ENCODE results near the gene PRR19.

Gene PRR19

DNA sequence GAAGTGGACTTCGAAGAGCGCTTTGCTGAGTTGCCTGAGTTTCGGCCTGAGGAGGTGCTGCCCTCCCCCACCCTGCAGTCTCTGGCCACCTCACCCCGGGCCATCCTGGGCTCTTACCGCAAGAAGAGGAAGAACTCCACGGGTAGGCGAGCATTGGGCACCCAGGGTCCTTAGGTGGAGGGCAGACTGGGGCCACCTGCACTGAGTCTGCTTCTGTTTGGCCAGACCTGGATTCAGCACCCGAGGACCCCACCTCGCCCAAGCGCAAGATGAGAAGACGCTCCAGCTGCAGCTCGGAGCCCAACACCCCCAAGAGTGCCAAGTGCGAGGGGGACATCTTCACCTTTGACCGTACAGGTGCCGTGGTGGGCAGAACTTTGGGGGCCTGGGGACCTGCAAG, 8.0 kb upstream of the PRR19 start:
- Histone ChIP-seq H3K27ac (no peak overlapping the region), H3K9me3 (no peaks in the 10 kb centered on the region), H3K27me3 (no peaks in the 10 kb centered on the region), H3K4me3 (ENCODE audit: low read depth in 1 of 2, low read length in 1 of 2) (no peak overlapping the region), H3K36me3 (peaks cover 69% of the 10 kb centered on the region), H3K4me1 (ENCODE audit: control insufficient read depth in 1 of 2, insufficient read depth in 1 of 2, low read depth in 1 of 2, low read length in 1 of 2) (no peaks in the 10 kb centered on the region)
- TF ChIP-seq CTCF (IDR thresholded peaks at IDR 0.05), result no peak

DNA sequence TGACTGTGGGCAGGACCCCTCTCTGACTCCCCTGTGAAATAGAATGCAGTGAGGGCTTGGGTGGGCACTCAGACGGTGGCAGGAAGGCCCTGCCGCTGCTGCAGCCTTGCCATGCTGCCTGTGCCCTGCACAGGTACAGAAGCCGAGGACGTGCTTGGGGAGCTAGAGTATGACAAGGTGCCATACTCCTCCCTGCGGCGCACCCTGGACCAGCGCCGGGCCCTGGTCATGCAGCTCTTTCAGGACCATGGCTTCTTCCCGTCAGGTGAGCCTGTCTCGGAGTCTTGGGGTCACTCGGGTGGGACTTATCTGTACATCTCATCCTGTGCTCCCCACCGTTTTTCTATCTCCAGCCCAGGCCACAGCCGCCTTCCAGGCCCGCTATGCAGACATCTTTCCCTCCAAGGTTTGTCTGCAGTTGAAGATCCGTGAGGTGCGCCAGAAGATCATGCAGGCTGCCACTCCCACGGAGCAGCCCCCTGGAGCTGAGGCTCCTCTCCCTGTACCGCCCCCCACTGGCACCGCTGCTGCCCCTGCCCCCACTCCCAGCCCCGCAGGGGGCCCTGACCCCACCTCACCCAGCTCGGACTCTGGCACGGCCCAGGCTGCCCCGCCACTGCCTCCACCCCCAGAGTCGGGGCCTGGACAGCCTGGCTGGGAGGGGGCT, 7.3 kb upstream of the PRR19 start:
- no peak for TF ChIP-seq CTCF (IDR thresholded peaks at IDR 0.05)
- H3K27me3 ChIP-seq, result no peaks in the 10 kb centered on the region
- no peak overlapping the region for H3K27ac ChIP-seq
- H3K9me3 ChIP-seq, result no peaks in the 10 kb centered on the region
- peaks cover 63% of the 10 kb centered on the region for H3K36me3 ChIP-seq
- H3K4me3 ChIP-seq (ENCODE audit: low read depth in 1 of 2, low read length in 1 of 2), result no peak overlapping the region
- H3K4me1 ChIP-seq (ENCODE audit: control insufficient read depth in 1 of 2, insufficient read depth in 1 of 2, low read depth in 1 of 2, low read length in 1 of 2), result no peaks in the 10 kb centered on the region

DNA sequence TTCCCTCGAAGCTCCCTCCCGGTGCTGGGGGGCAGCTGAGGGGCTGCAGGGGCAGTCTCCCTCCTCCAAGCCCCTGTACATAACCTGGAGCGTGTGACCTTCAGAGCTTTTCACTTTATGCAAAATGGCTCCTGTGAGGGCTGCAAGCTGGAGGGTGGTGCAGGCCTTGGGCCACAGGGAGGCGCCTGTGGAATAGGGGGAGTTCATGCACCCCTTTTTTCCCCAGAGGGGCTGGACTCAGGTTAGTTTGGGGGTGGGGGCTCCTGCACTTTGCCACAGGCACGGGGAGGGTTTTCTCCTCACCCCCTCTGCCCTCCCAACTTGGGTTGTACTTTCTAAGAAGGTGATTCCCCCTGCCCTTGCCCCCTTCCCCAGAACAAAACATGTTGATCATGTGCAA, 6.6 kb upstream of the PRR19 start:
- Histone ChIP-seq H3K36me3 (peaks cover 55% of the 10 kb centered on the region), H3K27me3 (no peaks in the 10 kb centered on the region), H3K4me1 (ENCODE audit: control insufficient read depth in 1 of 2, insufficient read depth in 1 of 2, low read depth in 1 of 2, low read length in 1 of 2) (no peaks in the 10 kb centered on the region), H3K27ac (no peak overlapping the region), H3K9me3 (no peaks in the 10 kb centered on the region), H3K4me3 (ENCODE audit: low read depth in 1 of 2, low read length in 1 of 2) (no peak overlapping the region)
- no peak for TF ChIP-seq CTCF (IDR thresholded peaks at IDR 0.05)

DNA sequence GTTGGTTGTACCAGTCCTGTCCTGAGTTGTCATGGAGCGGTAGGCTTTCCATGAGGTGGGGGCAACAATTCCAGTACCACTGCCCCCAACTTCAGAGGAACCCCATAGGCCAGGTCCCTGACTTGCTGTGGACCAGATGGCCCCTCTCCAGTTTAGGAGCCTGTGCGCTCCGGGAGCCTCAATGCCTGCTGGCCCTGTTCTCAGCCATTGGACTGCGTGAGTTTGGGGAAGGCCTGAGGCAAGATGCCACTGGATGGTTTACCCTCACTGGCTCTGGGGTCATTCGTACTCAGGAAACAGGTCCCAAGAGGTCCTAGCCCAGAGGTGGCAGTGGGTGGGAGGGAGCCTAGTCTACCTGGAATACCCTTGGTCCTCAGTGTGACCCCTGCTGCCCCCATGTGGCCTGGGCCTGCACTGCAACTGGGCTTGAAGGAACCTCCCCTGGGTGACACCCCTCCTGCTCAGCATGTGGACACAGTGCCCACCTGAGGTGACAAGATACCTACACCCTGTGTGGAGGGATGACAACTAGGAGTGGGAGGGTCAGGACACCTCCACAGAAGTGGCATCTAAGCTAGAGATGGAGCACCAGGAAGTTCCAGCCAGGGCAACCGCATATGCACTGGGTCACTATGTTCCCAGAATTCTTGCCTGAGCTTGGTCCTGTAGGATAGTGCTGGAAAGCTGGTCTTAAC, 6.0 kb upstream of the PRR19 start:
- Histone ChIP-seq H3K9me3 (no peaks in the 10 kb centered on the region), H3K36me3 (peaks cover 49% of the 10 kb centered on the region), H3K4me3 (ENCODE audit: low read depth in 1 of 2, low read length in 1 of 2) (no peak overlapping the region), H3K27ac (no peak overlapping the region), H3K27me3 (peaks cover under 1% of the 10 kb centered on the region), H3K4me1 (ENCODE audit: control insufficient read depth in 1 of 2, insufficient read depth in 1 of 2, low read depth in 1 of 2, low read length in 1 of 2) (no peaks in the 10 kb centered on the region)
- peak; percentile 98 for TF ChIP-seq CTCF (IDR thresholded peaks at IDR 0.05)

DNA sequence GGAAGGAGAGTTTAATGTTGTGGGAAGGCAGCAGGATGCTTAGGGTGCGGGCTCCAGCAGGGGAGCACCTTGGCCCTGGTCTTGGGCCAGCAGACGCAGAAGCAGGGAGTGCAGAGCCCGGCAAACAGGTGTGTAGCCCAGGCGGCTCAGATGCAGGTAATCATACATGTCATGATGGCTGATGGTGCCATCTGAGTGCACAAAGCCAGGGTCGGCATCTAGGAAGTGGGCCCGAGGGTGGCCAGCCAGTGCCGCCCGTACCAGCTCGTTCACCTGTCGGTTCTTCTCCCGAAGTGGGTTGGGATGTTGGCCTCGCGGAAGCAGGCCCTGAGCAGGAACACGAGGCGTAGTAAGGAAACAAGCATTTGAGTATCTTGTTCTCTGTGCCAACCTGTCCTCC, 4.9 kb upstream of the PRR19 start:
- TF ChIP-seq CTCF (IDR thresholded peaks at IDR 0.05), result no peak
- Histone ChIP-seq H3K27ac (no peak overlapping the region), H3K36me3 (peaks cover 38% of the 10 kb centered on the region), H3K9me3 (no peaks in the 10 kb centered on the region), H3K4me3 (ENCODE audit: low read depth in 1 of 2, low read length in 1 of 2) (no peak overlapping the region), H3K4me1 (ENCODE audit: control insufficient read depth in 1 of 2, insufficient read depth in 1 of 2, low read depth in 1 of 2, low read length in 1 of 2) (peaks cover 4% of the 10 kb centered on the region in 2 experiments), H3K27me3 (peaks cover 11% of the 10 kb centered on the region)
